ENCODE data around the gene HTD2.

GRCh38 chr3:58308728-58309127 lies 2.4 kb downstream of the HTD2 start:
- no peak for TF ChIP-seq FOSL1 (tag; conservative IDR thresholded peaks at IDR 0.05)
- no peak for TF ChIP-seq MXI1 (IDR thresholded peaks at IDR 0.05; ENCODE audit: low read depth, low read length)
- no peak for TF ChIP-seq JUNB (CRISPR knock-in tag; conservative IDR thresholded peaks at IDR 0.05)
- no peak for TF ChIP-seq ZNF239 (CRISPR knock-in tag; IDR thresholded peaks at IDR 0.05)
- no peak for TF ChIP-seq ZNF354B (CRISPR knock-in tag; IDR thresholded peaks at IDR 0.05)
- no peak for TF ChIP-seq SIN3A (IDR thresholded peaks at IDR 0.05; ENCODE audit: borderline replicate concordance in 2 of 2, control insufficient read depth in 1 of 2, low read depth in 2 of 2, low read length in 2 of 2)
- TF ChIP-seq ZNF561 (CRISPR knock-in tag; conservative IDR thresholded peaks at IDR 0.05) = no peak
- TF ChIP-seq PHF8 (IDR thresholded peaks at IDR 0.05; ENCODE audit: borderline replicate concordance, low read length) = no peak
- TF ChIP-seq POLR2AphosphoS5 (IDR thresholded peaks at IDR 0.05; ENCODE audit: control insufficient read depth, insufficient read depth, low read depth, low read length) = no peak

All from K562 (cell line).